ENCODE measurements around the gene NFATC2IP.
"Not testable (repeated sequence)": the region's sequence is repeated elsewhere in the genome, so short reads cannot be mapped to it uniquely, and the experiment has no call there.

NFATC2IP gene

GRCh38 chr16:28927815-28928214, 22.9 kb upstream of the NFATC2IP start:
- no peak for DNase-seq

DNA sequence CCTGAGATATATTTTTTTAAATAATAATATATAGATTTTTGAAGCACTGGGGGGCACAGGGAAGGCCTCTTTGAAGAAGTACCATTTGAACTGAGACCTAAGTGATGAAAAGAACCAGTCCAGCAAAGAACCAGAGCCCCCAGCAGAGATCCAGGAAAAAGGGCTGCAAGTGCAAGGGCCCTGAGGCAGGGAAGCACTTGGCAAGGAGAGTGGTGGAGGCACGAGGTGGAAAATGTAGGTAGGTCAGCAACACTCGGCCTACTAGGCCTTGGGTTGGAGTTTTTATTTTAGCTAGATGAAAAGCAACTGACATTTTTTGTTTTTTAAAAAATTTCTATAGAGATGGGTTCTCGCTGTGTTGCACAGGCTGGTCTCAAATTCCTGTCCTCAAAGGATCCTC, 20.5 kb upstream of the NFATC2IP start:
- no peak for DNase-seq

- no peak for DNase-seq
Measured at GRCh38 chr16:28930652-28931051, 20.1 kb upstream of the NFATC2IP start.

- DNase-seq = no peak
Measured at GRCh38 chr16:28931801-28932225, 18.9 kb upstream of the NFATC2IP start, which contains the start of gene CD19. CD19 (plus strand) TSS chr16:28931971; CDS start chr16:28932001, 30 bp downstream.

GRCh38 chr16:28932339-28933141, 18.2 kb upstream of the NFATC2IP start:
- DNase-seq = no peak

- no peak for DNase-seq
Measured at GRCh38 chr16:28933171-28933570, 17.6 kb upstream of the NFATC2IP start.

DNA sequence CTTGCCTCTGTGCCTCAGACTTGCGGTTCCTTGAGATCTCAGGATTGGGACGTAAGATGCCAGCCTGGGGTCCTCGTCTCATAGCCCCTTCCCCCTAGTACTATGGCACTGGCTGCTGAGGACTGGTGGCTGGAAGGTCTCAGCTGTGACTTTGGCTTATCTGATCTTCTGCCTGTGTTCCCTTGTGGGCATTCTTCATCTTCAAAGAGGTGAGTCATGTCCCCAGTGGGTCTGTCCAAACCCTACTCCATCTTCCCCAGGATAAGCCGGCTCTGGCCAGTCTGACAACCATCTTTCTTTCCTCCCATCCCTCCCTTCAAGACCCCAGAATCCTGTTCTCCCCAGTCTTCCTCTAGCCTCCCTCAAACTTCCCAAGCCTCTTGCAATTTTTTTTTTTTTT, 15.4 kb upstream of the NFATC2IP start:
- DNase-seq = no peak

GRCh38 chr16:28935924-28936783, 14.6 kb upstream of the NFATC2IP start:
- peak; percentile 70 for DNase-seq

GRCh38 chr16:28936784-28937155, 14.0 kb upstream of the NFATC2IP start:
- no peak for DNase-seq

GRCh38 chr16:28937222-28937876, 13.4 kb upstream of the NFATC2IP start:
- no peak for DNase-seq

DNA sequence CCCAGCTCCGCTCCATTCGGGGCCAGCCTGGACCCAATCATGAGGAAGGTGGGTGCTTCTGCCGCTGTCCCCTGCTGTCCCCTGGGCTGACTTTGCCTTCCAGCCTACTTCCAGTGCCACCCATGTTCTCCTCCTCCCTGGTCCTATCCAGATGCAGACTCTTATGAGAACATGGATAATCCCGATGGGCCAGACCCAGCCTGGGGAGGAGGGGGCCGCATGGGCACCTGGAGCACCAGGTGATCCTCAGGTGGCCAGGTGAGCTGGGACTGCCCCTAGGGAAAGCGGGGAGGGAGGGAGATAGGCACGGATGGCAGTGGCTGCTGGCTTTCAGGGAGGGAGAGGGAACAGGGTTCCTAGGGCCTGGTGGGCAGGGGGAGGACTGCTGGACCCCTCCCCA, 12.0 kb upstream of the NFATC2IP start:
- DNase-seq = no peak

DNA sequence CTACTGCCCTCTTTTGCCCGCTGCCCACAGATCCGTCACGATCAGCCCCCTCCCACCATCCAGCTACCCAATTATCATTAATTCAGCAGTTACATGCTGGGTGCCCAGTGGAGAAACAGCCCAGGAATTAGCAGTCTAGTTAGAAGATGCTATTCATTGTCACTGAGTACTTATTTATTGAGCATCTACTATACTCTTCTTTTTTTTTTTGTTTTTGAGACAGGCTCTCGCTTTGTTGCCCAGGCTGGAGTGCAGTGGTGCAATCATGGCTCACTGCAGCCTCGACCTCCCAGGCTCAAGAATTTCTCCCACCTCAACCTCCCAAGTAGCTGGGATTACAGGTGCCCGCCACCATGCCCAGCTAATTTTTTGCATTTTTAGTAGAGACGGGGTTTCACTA, 10.9 kb upstream of the NFATC2IP start:
- DNase-seq = not testable (repeated sequence)

- DNase-seq = no peak
Measured at GRCh38 chr16:28943281-28943680, 7.5 kb upstream of the NFATC2IP start.

- DNase-seq = no peak
Measured at GRCh38 chr16:28946681-28947080, 4.1 kb upstream of the NFATC2IP start.

GRCh38 chr16:28951410-28951943, 740 bp downstream of the NFATC2IP start:
- no peak for DNase-seq

GRCh38 chr16:28958216-28958615, 7.5 kb downstream of the NFATC2IP start:
- no peak for DNase-seq

- DNase-seq = no peak
Measured at GRCh38 chr16:28958836-28959235, 8.1 kb downstream of the NFATC2IP start.

DNA sequence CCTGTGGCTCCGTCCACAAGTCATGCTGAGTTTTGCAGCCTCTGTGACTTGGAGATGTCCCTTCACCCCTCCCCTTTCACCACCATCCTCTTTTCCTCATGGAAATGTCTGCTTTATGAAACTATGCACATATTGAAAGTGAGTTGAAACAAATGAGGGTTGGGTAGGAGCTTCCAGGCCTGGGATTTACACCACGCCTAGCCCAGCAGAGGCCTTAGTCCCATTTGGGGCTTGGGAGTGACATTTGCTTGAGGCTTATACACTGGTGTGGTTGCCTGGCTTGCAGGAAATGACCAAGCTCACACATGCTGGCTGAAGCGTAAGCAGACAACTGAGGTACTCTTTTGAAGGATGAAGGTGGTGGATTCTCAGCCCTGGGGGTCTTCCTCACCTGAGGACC, 13.3 kb downstream of the NFATC2IP start:
- DNase-seq = no peak

DNA sequence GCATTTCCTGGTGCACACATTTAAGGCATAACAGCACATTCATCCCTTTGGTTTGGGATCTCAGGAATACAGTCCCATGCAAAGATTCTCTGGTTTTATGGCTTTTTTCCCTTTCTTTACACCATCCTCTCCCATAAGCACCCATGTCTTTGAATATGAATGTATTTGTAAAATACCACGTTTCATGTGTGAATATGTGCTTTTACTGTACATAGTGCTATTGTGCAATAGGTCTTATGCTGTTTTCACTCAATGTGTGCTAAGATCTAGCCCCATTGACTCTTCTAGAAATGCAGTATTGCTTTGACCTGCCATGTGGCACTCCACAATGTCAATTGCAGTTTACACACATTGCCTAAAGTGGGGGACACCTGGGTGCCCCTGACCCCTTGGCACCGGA, 13.8 kb downstream of the NFATC2IP start:
- no peak for DNase-seq

- no peak for DNase-seq
Measured at GRCh38 chr16:28967156-28967555, 16.4 kb downstream of the NFATC2IP start.

DNA sequence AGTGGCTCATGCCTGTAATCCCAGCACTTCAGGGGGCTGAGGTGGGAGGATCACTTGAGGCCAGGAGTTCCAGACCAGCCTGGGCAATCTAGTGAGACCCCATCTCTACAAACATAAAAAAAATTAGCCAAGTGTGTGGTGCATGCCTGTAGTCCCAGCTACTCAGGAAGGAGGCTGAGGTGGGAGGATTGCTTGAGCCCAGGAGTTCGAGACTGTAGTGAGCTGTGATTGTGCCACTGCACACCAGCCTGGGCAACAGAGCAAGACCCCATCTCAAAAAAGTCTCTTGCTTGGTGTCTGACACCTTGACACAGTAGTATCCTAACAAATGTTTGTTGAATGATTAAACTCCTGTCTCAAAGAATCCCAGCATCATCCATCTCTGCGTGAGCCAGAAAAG, 19.0 kb downstream of the NFATC2IP start:
- not testable (repeated sequence) for DNase-seq

DNA sequence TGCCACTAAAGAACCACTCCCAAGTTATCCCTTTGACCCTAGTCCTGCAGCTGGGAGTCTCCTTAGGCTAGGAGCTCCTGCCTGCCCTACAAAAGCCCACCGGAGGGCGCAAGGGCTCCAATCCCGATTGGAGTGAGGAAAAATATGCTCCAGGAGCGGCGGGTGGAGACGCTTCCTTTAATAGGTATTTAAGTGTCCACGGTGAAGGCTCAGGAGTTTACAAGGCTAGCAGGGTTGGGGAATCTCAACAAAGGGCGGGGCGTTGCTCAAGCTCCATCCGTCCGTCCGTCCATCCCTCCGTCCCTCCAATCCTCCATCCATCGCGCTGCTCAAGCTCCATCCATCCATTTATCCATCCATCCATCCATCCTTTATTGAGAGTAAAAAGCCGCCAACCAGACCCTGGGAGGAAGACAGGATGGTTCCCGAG, 23.3 kb downstream of the NFATC2IP start:
- no peak for DNase-seq
